H1 (cell line): ENCODE data around the gene MED31. TPM values are rescaled to one million over a fixed set of nuclear protein-coding genes. Genes with fewer than 3 reads are reported as not detected.

Experiments
- CTCF ChIA-PET: fragments of 300-600 bp; sonication (Branson Sonifier 250); formaldehyde crosslinking; loops from one replicate; lab custom pipeline; 2021; ENCODE audit not compliant: partially characterized antibody; lab: Charles Lee
- POLR2A ChIA-PET: fragments of 300-600 bp; sonication (Branson Sonifier 250); formaldehyde crosslinking; loops from one replicate; lab custom pipeline; 2021; ENCODE audit warnings: inconsistent platforms; ENCODE audit not compliant: partially characterized antibody; lab: Charles Lee
- DNase-seq, 2 experiments: peaks; one replicate each; pipeline versions ENCODE4 v3.0.0 to v3.0.0-alpha.2; 2010 to 2022; ENCODE audit warnings: low spot score in 2 of 2, low read depth in 1 of 2, mixed read lengths in 1 of 2
- FAIRE-seq: peaks from 2 replicates; lab custom pipeline; 2011; peaks lifted over from hg19 to GRCh38; lab: Jason Lieb, UNC
- H2AFZ ChIP-seq: 2 replicates; pipeline ENCODE4 v1.8.1; 2012; ENCODE audit warnings: low read length, inconsistent platforms
- H2AK5ac ChIP-seq: 2 replicates; pipeline ENCODE4 v1.6.1; 2013; ENCODE audit warnings: low read depth, low read length
- H2BK120ac ChIP-seq: replicated peaks from 2 replicates; pipeline ENCODE3; 2013; ENCODE audit warnings: low read depth, low read length, inconsistent platforms
- H2BK12ac ChIP-seq: 2 replicates; pipeline ENCODE4 v1.6.1; 2013; ENCODE audit warnings: low read depth, low read length
- H2BK15ac ChIP-seq: 2 replicates; pipeline ENCODE4 v1.6.1; 2013; ENCODE audit warnings: low read length
- H2BK20ac ChIP-seq: 2 replicates; pipeline ENCODE4 v1.6.1; 2013; ENCODE audit warnings: low read length
- H2BK5ac ChIP-seq: 2 replicates; pipeline ENCODE4 v1.6.1; 2013; ENCODE audit warnings: low read depth, low read length
- H3K14ac ChIP-seq: 2 replicates; pipeline ENCODE4 v1.6.1; 2013; ENCODE audit warnings: inconsistent platforms; ENCODE audit not compliant: insufficient read length
- H3K18ac ChIP-seq: 2 replicates; pipeline ENCODE4 v1.6.1; 2013; ENCODE audit warnings: low read length; ENCODE audit errors: extremely low read depth
- H3K23ac ChIP-seq: 2 replicates; pipeline ENCODE4 v1.6.1; 2013; ENCODE audit warnings: inconsistent platforms; ENCODE audit not compliant: insufficient read length
- H3K23me2 ChIP-seq: 2 replicates; pipeline ENCODE4 v1.6.1; 2013; ENCODE audit warnings: low read depth, low read length
- H3K27ac ChIP-seq: 2 replicates; pipeline ENCODE4 v1.6.1; 2011; ENCODE audit warnings: low read depth, low read length, inconsistent platforms
- H3K27me3 ChIP-seq, 4 experiments: replicated peaks in 1 of 4; 1 replicate in 1 of 4; 2 replicates in 3 of 4; pipeline versions ENCODE4 v1.6.1 to v1.8.1; 2011 to 2013; ENCODE audit warnings: low read length in 3 of 4, mild to moderate bottlenecking in 3 of 4, inconsistent platforms in 2 of 4, mixed read lengths in 2 of 4, moderate library complexity in 1 of 4; ENCODE audit not compliant: control insufficient read depth in 3 of 4, insufficient read depth in 3 of 4; ENCODE audit errors: extremely low read depth in 1 of 4
- H3K36me3 ChIP-seq, 4 experiments: 2 replicates each; pipeline versions ENCODE4 v1.6.1 to v1.8.1; 2011 to 2013; ENCODE audit warnings: mild to moderate bottlenecking in 4 of 4, low read length in 3 of 4, moderate library complexity in 2 of 4, control low read depth in 1 of 4, inconsistent platforms in 1 of 4; ENCODE audit not compliant: insufficient read depth in 4 of 4, control insufficient read depth in 2 of 4
- H3K4ac ChIP-seq: replicated peaks from 2 replicates; pipeline ENCODE3; 2013; ENCODE audit warnings: low read length, low read depth, mixed read lengths, inconsistent platforms; ENCODE audit not compliant: insufficient read length
- H3K4me1 ChIP-seq, 4 experiments: replicated peaks in 1 of 4; 1 replicate in 1 of 4; 2 replicates in 3 of 4; pipeline versions ENCODE4 v1.6.1 to v1.8.1; 2011 to 2013; ENCODE audit warnings: low read length in 3 of 4, inconsistent platforms in 2 of 4, mixed read lengths in 1 of 4; ENCODE audit not compliant: insufficient read depth in 4 of 4, control insufficient read depth in 3 of 4
- H3K4me2 ChIP-seq, 2 experiments: 2 replicates each; pipeline versions ENCODE4 v1.6.1 to v1.8.1; 2011 to 2013; ENCODE audit warnings: low read depth in 2 of 2, low read length in 2 of 2, control low read depth in 1 of 2, inconsistent platforms in 1 of 2, mild to moderate bottlenecking in 1 of 2; ENCODE audit not compliant: insufficient read depth in 1 of 2
- H3K4me3 ChIP-seq, 4 experiments: fragments of 200-600, 300-600 bp in 1 of 4; sonication (generic), shearing (Covaris generic), sonication (Bioruptor Twin) in 1 of 4; 2 replicates each; pipeline versions ENCODE4 v1.5.1 to v1.8.1; 2011 to 2016; ENCODE audit warnings: low read length in 4 of 4, low read depth in 3 of 4, control low read depth in 2 of 4, inconsistent platforms in 2 of 4, mild to moderate bottlenecking in 2 of 4, mixed read lengths in 1 of 4, moderate library complexity in 1 of 4; ENCODE audit not compliant: insufficient read depth in 2 of 4; ENCODE audit errors: extremely low read depth in 1 of 4
- H3K56ac ChIP-seq: replicated peaks from 2 replicates; pipeline ENCODE3; 2013; ENCODE audit warnings: low read depth, mild to moderate bottlenecking, mixed read lengths, low read length, inconsistent platforms; ENCODE audit not compliant: insufficient read length
- H3K79me1 ChIP-seq: 2 replicates; pipeline ENCODE4 v1.6.1; 2013; ENCODE audit warnings: low read depth, low read length, control low read depth
- H3K79me2 ChIP-seq, 2 experiments: 2 replicates each; pipeline versions ENCODE4 v1.6.1 to v1.8.1; 2012 to 2013; ENCODE audit warnings: low read length in 2 of 2, mild to moderate bottlenecking in 2 of 2, inconsistent platforms in 1 of 2; ENCODE audit not compliant: insufficient read depth in 2 of 2, control insufficient read depth in 1 of 2
- H3K9ac ChIP-seq, 4 experiments: replicated peaks in 1 of 4; 1 replicate in 1 of 4; 2 replicates in 3 of 4; pipeline versions ENCODE4 v1.6.1 to v1.8.1; 2011 to 2013; ENCODE audit warnings: low read depth in 3 of 4, low read length in 3 of 4, control low read depth in 2 of 4, mild to moderate bottlenecking in 2 of 4, moderate library complexity in 2 of 4, inconsistent platforms in 1 of 4; ENCODE audit errors: extremely low read depth in 1 of 4
- H3K9me3 ChIP-seq, 2 experiments: 2 replicates each; pipeline versions ENCODE4 v1.6.1 to v1.8.1; 2012 to 2013; ENCODE audit warnings: mild to moderate bottlenecking in 2 of 2, moderate library complexity in 2 of 2, control low read depth in 1 of 2, inconsistent platforms in 1 of 2, low read depth in 1 of 2, low read length in 1 of 2, mixed read lengths in 1 of 2; ENCODE audit not compliant: insufficient read depth in 2 of 2
- H4K20me1 ChIP-seq, 2 experiments: replicated peaks in 1 of 2; 2 replicates each; pipeline versions ENCODE3 to v1.8.1; 2011 to 2013; ENCODE audit warnings: inconsistent platforms in 2 of 2, low read length in 2 of 2, mild to moderate bottlenecking in 1 of 2; ENCODE audit not compliant: insufficient read depth in 2 of 2, control insufficient read depth in 1 of 2
- H4K5ac ChIP-seq: 2 replicates; pipeline ENCODE4 v1.6.1; 2013; ENCODE audit warnings: low read length, low read depth, mixed read lengths, inconsistent platforms; ENCODE audit not compliant: insufficient read length
- H4K8ac ChIP-seq: 2 replicates; pipeline ENCODE4 v1.8.0; 2013; ENCODE audit warnings: mild to moderate bottlenecking, moderate library complexity, low read length, inconsistent platforms; ENCODE audit not compliant: insufficient read depth; ENCODE audit errors: extremely low read depth
- H4K91ac ChIP-seq: replicated peaks from 2 replicates; pipeline ENCODE3; 2013; ENCODE audit warnings: low read length, mixed read lengths, inconsistent platforms; ENCODE audit not compliant: insufficient read length
- NANOG ChIP-seq: IDR thresholded peaks from 2 replicates; pipeline ENCODE4 v1.6.1; 2011; ENCODE audit warnings: low read length, low read depth, mild to moderate bottlenecking, inconsistent platforms; ENCODE audit not compliant: insufficient read depth, poor library complexity, severe bottlenecking
- RNF2 ChIP-seq: fragments of 200-900, 300-1000 bp; sonication (generic); IDR thresholded peaks from 2 replicates; pipeline ENCODE4 v1.7.1; 2016; ENCODE audit warnings: borderline replicate concordance, low read depth, mild to moderate bottlenecking, antibody characterized with exemption, low read length; ENCODE audit not compliant: poor library complexity, severe bottlenecking; ENCODE audit errors: missing control alignments
- SP1 ChIP-seq: IDR thresholded peaks from 2 replicates; pipeline ENCODE4 v1.6.1; 2011; ENCODE audit warnings: low read depth, low read length
- TAF7 ChIP-seq: optimal IDR thresholded peaks from 2 replicates; pipeline ENCODE3; 2011; ENCODE audit warnings: low read depth, mild to moderate bottlenecking, inconsistent platforms, low read length, moderate library complexity, borderline replicate concordance
- WGBS, 2 experiments: shearing (Covaris generic) in 1 of 2; methylation state at CpG; one replicate each; pipeline versions ENCODE4 v1.1.6 to v1.1.7; 2013 to 2015; ENCODE audit warnings: low lambda C conversion rate in 2 of 2, mixed read lengths in 2 of 2, inconsistent platforms in 1 of 2, low coverage in 1 of 2, missing lambda C conversion rate in 1 of 2; ENCODE audit not compliant: insufficient replicate concordance in 2 of 2, insufficient coverage in 1 of 2, insufficient read length in 1 of 2; ENCODE audit errors: extremely low coverage in 1 of 2, missing lambda C conversion rate in 1 of 2; 5-methylcytosine and 5-hydroxymethylcytosine counted together
- polyA plus RNA-seq, 7 experiments: library from polyadenylated mRNA; depleted of rRNA in 3 of 7; stranded (reverse) in 5 of 7; unstranded in 2 of 7; fragments of >200 nt in 5 of 7; fragments of 200-250 nt in 2 of 7; gene quantifications; 1 replicate in 5 of 7; 2 replicates in 1 of 7; 4 replicates in 1 of 7; pipeline versions ENCODE4 v1.2.1 to v1.2.3, GENCODE V29; 2011 to 2013; ENCODE audit warnings: missing spikeins in 2 of 7, mixed read lengths in 2 of 7
- total RNA-seq: library from RNA; stranded (reverse); fragmentation: NEBNext Ultra II Directional; extraction: Animal tissue kit (Norgen Biotek cat#: 25700); gene quantifications from 2 replicates; pipeline ENCODE4 v1.2.1, GENCODE V29; 2021

The MED31 gene
- total and polyA plus RNA-seq, 2 of the 8 experiments (the other 6 are each of a cell fraction or from before 2014, with no cell fraction given): 4.6 to 12.3 TPM

DNA sequence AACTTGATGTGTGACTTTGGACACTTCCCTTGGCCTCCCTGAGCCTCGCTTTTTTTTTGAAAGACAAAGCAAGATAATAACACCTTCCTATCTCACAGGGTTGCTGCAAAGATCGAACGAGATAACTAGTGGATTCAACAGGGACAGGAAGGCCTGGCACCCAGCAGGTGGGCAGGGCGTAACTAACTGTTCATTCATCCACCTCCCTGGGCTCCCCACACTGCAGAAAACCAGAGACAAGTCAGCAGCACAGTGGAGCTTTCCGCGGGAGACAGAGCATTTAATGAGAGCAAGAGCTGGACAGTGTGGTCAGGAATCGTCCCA lies 33.0 kb upstream of the MED31 start:
- Histone ChIP-seq H3K9me3 (no peaks in the 10 kb centered on the region), H3K36me3 (no peaks in the 10 kb centered on the region), H4K5ac (no peak overlapping the region), H3K14ac (no peak overlapping the region), H3K4ac (no peak overlapping the region), H3K79me1 (no peaks in the 10 kb centered on the region), H2BK20ac (no peak overlapping the region), H4K20me1 (no peaks in the 10 kb centered on the region), H2BK15ac (no peak overlapping the region), H3K56ac (no peak overlapping the region), H3K27ac (no peak overlapping the region), H3K4me2 (no peak overlapping the region), H3K23me2 (no peaks in the 10 kb centered on the region), H3K18ac (no peak overlapping the region), H4K8ac (no peak overlapping the region), H2BK5ac (no peak overlapping the region), H2BK12ac (no peak overlapping the region), H3K4me3 (no peak overlapping the region), H3K9ac (no peak overlapping the region), H4K91ac (no peak overlapping the region), H2AK5ac (no peak overlapping the region), H2AFZ (no peak overlapping the region), H3K27me3 (no peaks in the 10 kb centered on the region; a peak in 1 of 7 replicates), H3K23ac (no peak overlapping the region), H3K4me1 (no peaks in the 10 kb centered on the region; a peak in 1 of 7 replicates), H3K79me2 (no peaks in the 10 kb centered on the region), H2BK120ac (no peak overlapping the region)
- CTCF ChIA-PET: interaction anchor here (0.8 to 2.1 kb wide), 5 partner anchors 18 to 320 kb away, joined by 3 to 5 read pairs (median 4); partner anchors contain the start of gene SLC13A5
- no peak for DNase-seq
- no peak for FAIRE-seq
- no peak for TF ChIP-seq TAF7
- no peak for TF ChIP-seq RNF2
- no peak for TF ChIP-seq SP1
- no peak for TF ChIP-seq NANOG
- POLR2A ChIA-PET: interaction anchor here (0.6 kb wide), 1 partner anchor 163 kb away, joined by 4 read pairs; no protein-coding TSS in a partner anchor
- WGBS, 2 experiments: 88% methylated on average over 7 of the region's 7 CpGs; no CpG with 5 or more reads in 1 of the 2 experiments
